Calu3 (cell line): Measurements from ENCODE around the gene FILIP1. TPM values are rescaled to one million over a fixed set of nuclear protein-coding genes. Genes with fewer than 3 reads are reported as not detected.

Experiments
- BruUV-seq: library from RNA; stranded (reverse); fragments of 400-500 nt; replicated peaks from 2 replicates; lab custom pipeline; 2021; lab: Mats Ljungman, UMichigan
- CTCF ChIA-PET: fragments of 300-600 bp; sonication (Branson Sonifier 250); formaldehyde crosslinking; loops from one replicate; lab custom pipeline; 2022; ENCODE audit warnings: antibody characterized with exemption; lab: Charles Lee
- DNase-seq: peaks from one replicate; pipeline ENCODE4 v3.0.0; 2022
- H3K27ac Mint-ChIP-seq: one replicate; pipeline ENCODE4 v1.8.0; 2022; ENCODE audit warnings: mixed read lengths; ENCODE audit not compliant: unreplicated experiment
- H3K27me3 Mint-ChIP-seq: one replicate; pipeline ENCODE4 v1.8.0; 2022; ENCODE audit warnings: mixed read lengths; ENCODE audit not compliant: unreplicated experiment
- H3K36me3 Mint-ChIP-seq: one replicate; pipeline ENCODE4 v1.8.0; 2022; ENCODE audit warnings: mild to moderate bottlenecking, moderate library complexity, mixed read lengths; ENCODE audit not compliant: insufficient read depth, unreplicated experiment
- H3K4me1 Mint-ChIP-seq: one replicate; pipeline ENCODE4 v1.8.0; 2022; ENCODE audit warnings: mild to moderate bottlenecking, low read depth, mixed read lengths; ENCODE audit not compliant: unreplicated experiment
- H3K4me3 Mint-ChIP-seq: one replicate; pipeline ENCODE4 v1.8.0; 2022; ENCODE audit warnings: mild to moderate bottlenecking, low read depth, moderate library complexity, mixed read lengths; ENCODE audit not compliant: unreplicated experiment
- H3K9me3 Mint-ChIP-seq: one replicate; pipeline ENCODE4 v1.8.0; 2022; ENCODE audit warnings: low read depth, mixed read lengths; ENCODE audit not compliant: unreplicated experiment
- CTCF ChIP-seq: fragments of 200-600 bp; IDR thresholded peaks from one replicate; pipeline ENCODE4 v1.8.0; 2022; ENCODE audit warnings: antibody characterized with exemption; ENCODE audit not compliant: unreplicated experiment
- intact Hi-C: fragments of 100-400 bp; cut with micrococcal nuclease; formaldehyde crosslinking; loops from one replicate; pipeline ENCODE4 v1.10.0; 2022; ENCODE audit not compliant: unreplicated experiment
- total RNA-seq: library from RNA; stranded (reverse); gene quantifications from 2 replicates; pipeline ENCODE4 v1.2.3, GENCODE V29; 2022

Gene FILIP1
- total RNA-seq, 1 experiment from 2014 or later, result not detected

DNA sequence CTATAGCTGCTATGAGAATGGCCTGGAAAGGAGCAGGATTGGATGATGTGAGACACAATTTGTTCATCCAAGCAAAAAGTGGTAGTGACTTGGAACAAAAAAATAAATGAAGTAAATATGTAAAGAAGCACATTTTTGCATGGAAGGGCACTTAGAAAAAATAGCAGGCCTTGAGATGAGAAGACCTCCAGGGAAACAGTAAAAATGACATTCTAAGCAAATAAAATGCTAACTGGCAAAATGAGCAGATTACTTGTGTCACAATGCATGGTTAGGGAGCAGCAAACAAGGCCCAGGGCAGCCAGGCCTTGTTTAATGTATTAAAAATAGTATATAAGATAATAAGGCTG lies 230.2 kb downstream of the FILIP1 start:
- H3K9me3 Mint-ChIP-seq, result no peaks in the 10 kb centered on the region
- DNase-seq, result no peak
- CTCF ChIA-PET, result no interaction called here
- H3K27ac Mint-ChIP-seq, result no peak overlapping the region
- H3K4me1 Mint-ChIP-seq, result peaks cover 2% of the 10 kb centered on the region
- TF ChIP-seq CTCF, result no peak
- H3K27me3 Mint-ChIP-seq, result no peaks in the 10 kb centered on the region
- intact Hi-C loops, result no loop called here
- no peak overlapping the region for H3K4me3 Mint-ChIP-seq
- BruUV-seq, result no TSS peak
- H3K36me3 Mint-ChIP-seq, result no peaks in the 10 kb centered on the region

GRCh38 chr6:75262716-75263400 lies 230.7 kb downstream of the FILIP1 start:
- no peak overlapping the region for H3K4me3 Mint-ChIP-seq
- no peaks in the 10 kb centered on the region for H3K4me1 Mint-ChIP-seq
- intact Hi-C loops, result no loop called here
- no peak overlapping the region for H3K27ac Mint-ChIP-seq
- TF ChIP-seq CTCF, result no peak
- CTCF ChIA-PET, result interaction anchor here (0.6 kb wide), 1 partner anchor 1652 kb away, joined by 3 read pairs; no protein-coding TSS in a partner anchor
- no peaks in the 10 kb centered on the region for H3K9me3 Mint-ChIP-seq
- DNase-seq, result no peak
- BruUV-seq, result no TSS peak
- H3K36me3 Mint-ChIP-seq, result no peaks in the 10 kb centered on the region
- H3K27me3 Mint-ChIP-seq, result no peaks in the 10 kb centered on the region

DNA sequence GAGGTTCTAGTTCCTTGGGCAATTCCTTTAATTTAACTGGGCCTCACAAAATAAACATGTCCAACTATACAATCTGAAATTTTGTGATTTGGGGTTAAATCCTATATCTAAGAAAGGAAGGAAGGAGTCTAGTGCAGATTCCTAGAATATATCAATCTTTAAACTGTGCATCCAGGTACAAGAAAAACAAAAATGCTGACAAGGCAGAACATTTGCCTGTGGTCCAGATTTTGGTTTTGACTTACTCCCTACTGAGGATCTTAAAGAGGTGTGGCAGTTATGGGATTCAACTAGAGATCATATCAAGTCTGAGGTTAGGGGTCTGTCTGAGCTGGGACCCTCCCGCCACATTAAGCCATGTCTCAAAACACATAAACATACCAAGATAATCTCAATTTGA lies 232.3 kb downstream of the FILIP1 start:
- no peak overlapping the region for H3K4me3 Mint-ChIP-seq
- CTCF ChIA-PET, result no interaction called here
- no peaks in the 10 kb centered on the region for H3K36me3 Mint-ChIP-seq
- H3K27me3 Mint-ChIP-seq, result no peaks in the 10 kb centered on the region
- H3K27ac Mint-ChIP-seq, result no peak overlapping the region
- no TSS peak for BruUV-seq
- TF ChIP-seq CTCF, result no peak
- no peaks in the 10 kb centered on the region for H3K4me1 Mint-ChIP-seq
- no peaks in the 10 kb centered on the region for H3K9me3 Mint-ChIP-seq
- intact Hi-C loops, result no loop called here
- no peak for DNase-seq

- no peaks in the 10 kb centered on the region for H3K4me1 Mint-ChIP-seq
- no peaks in the 10 kb centered on the region for H3K36me3 Mint-ChIP-seq
- no peak for TF ChIP-seq CTCF
- no peak overlapping the region for H3K27ac Mint-ChIP-seq
- BruUV-seq, result no TSS peak
- intact Hi-C loops, result no loop called here
- DNase-seq, result no peak
- no peaks in the 10 kb centered on the region for H3K9me3 Mint-ChIP-seq
- H3K4me3 Mint-ChIP-seq, result no peak overlapping the region
- H3K27me3 Mint-ChIP-seq, result no peaks in the 10 kb centered on the region
- CTCF ChIA-PET, result interaction anchor here (0.7 kb wide), 1 partner anchor 296 kb away, joined by 3 read pairs; no protein-coding TSS in a partner anchor
These were observed 236.1 kb downstream of the FILIP1 start for GRCh38 chr6:75257343-75258087.
